Fibroblast of lung (primary cell): ENCODE data around the gene PPP1R16B. TPM values are rescaled to one million over a fixed set of nuclear protein-coding genes. Genes with fewer than 3 reads are reported as not detected.

Experiments used
- DNase-seq, 2 donors: peaks; one replicate each; pipeline versions ENCODE4 v3.0.0 to v3.0.0-alpha.2; 2010; ENCODE audit warnings: low read depth in 2 of 2
- H2AFZ ChIP-seq: 2 replicates; pipeline ENCODE4 v1.5.1; 2012; ENCODE audit warnings: low read length, control low read depth, inconsistent platforms
- H3K27ac ChIP-seq: 2 replicates; pipeline ENCODE4 v1.5.1; 2011; ENCODE audit warnings: low read length, control low read depth; ENCODE audit not compliant: insufficient read depth
- H3K27me3 ChIP-seq: 2 replicates; pipeline ENCODE4 v1.5.1; 2011; ENCODE audit warnings: mild to moderate bottlenecking, low read length; ENCODE audit not compliant: control insufficient read depth, insufficient read depth
- H3K36me3 ChIP-seq: 2 replicates; pipeline ENCODE4 v1.5.1; 2011; ENCODE audit warnings: low read length; ENCODE audit not compliant: control insufficient read depth, insufficient read depth
- H3K4me1 ChIP-seq: 2 replicates; pipeline ENCODE4 v1.5.1; 2011; ENCODE audit warnings: low read length; ENCODE audit not compliant: control insufficient read depth, insufficient read depth; ENCODE audit errors: extremely low read depth
- H3K4me2 ChIP-seq: 2 replicates; pipeline ENCODE4 v1.5.1; 2011; ENCODE audit warnings: low read length, control low read depth; ENCODE audit not compliant: insufficient read depth; ENCODE audit errors: extremely low read depth
- H3K4me3 ChIP-seq, 4 experiments: fragments of 200-600 bp in 1 of 4; sonication (generic) in 1 of 4; replicated peaks in 1 of 4; 2 replicates each; pipeline ENCODE4 v1.5.1; 2011 to 2016; ENCODE audit warnings: low read length in 4 of 4, low read depth in 3 of 4, mild to moderate bottlenecking in 3 of 4, control low read depth in 2 of 4, inconsistent platforms in 1 of 4, mixed read lengths in 1 of 4; ENCODE audit not compliant: insufficient read depth in 1 of 4; ENCODE audit errors: control extremely low read depth in 1 of 4
- H3K79me2 ChIP-seq: 2 replicates; pipeline ENCODE4 v1.5.1; 2012; ENCODE audit warnings: mild to moderate bottlenecking, low read length, inconsistent platforms; ENCODE audit not compliant: control insufficient read depth, insufficient read depth
- H3K9ac ChIP-seq: 2 replicates; pipeline ENCODE4 v1.5.1; 2011; ENCODE audit warnings: mild to moderate bottlenecking, low read length, control low read depth; ENCODE audit not compliant: insufficient read depth
- H3K9me3 ChIP-seq: 2 replicates; pipeline ENCODE4 v1.5.1; 2012; ENCODE audit warnings: low read depth, low read length; ENCODE audit not compliant: control insufficient read depth, insufficient read depth
- H4K20me1 ChIP-seq: 2 replicates; pipeline ENCODE4 v1.5.1; 2011; ENCODE audit warnings: low read length; ENCODE audit not compliant: control insufficient read depth, insufficient read depth; ENCODE audit errors: extremely low read depth
- CTCF ChIP-seq, 2 donors: IDR thresholded peaks in 1 of 2; conservative IDR thresholded peaks in 1 of 2; 1 replicate in 1 of 2; 2 replicates in 1 of 2; pipeline ENCODE4 v1.5.1; 2011 to 2012; ENCODE audit warnings: low read length in 2 of 2, control low read depth in 1 of 2, inconsistent platforms in 1 of 2, low read depth in 1 of 2, mild to moderate bottlenecking in 1 of 2
- EZH2 ChIP-seq: IDR thresholded peaks from 2 replicates; pipeline ENCODE4 v1.5.1; 2012; ENCODE audit warnings: low read length, control low read depth, mild to moderate bottlenecking; ENCODE audit errors: missing control alignments
- polyA plus RNA-seq, 2 donors: library from polyadenylated mRNA; depleted of rRNA in 1 of 2; stranded (reverse) in 1 of 2; unstranded in 1 of 2; fragments of >200 nt; gene quantifications; 2 replicates each; pipeline ENCODE4 v1.2.1, GENCODE V29; 2011 to 2012; ENCODE audit warnings: missing spikeins in 1 of 2
- total RNA-seq: library from RNA; depleted of rRNA; stranded (reverse); fragments of >200 nt; gene quantifications from 2 replicates; pipeline ENCODE4 v1.2.1, GENCODE V29; 2014

The PPP1R16B gene
- total and polyA plus RNA-seq, 2 donors (not counting 1 experiment from before 2014, with no cell fraction given), result under 0.01 TPM; not detected in 1

GRCh38 chr20:38825901-38826625, 20.6 kb downstream of the PPP1R16B start:
- H3K4me1 ChIP-seq, result no peaks in the 10 kb centered on the region
- no peak overlapping the region for H3K4me3 ChIP-seq
- H3K4me2 ChIP-seq, result no peak overlapping the region
- no peak overlapping the region for H2AFZ ChIP-seq
- H3K9me3 ChIP-seq, result no peaks in the 10 kb centered on the region
- H3K9ac ChIP-seq, result no peak overlapping the region
- H3K27me3 ChIP-seq, result no peaks in the 10 kb centered on the region
- no peaks in the 10 kb centered on the region for H3K79me2 ChIP-seq
- no peaks in the 10 kb centered on the region for H4K20me1 ChIP-seq
- no peaks in the 10 kb centered on the region for H3K36me3 ChIP-seq
- peak; percentile 31 to 78 for DNase-seq
- H3K27ac ChIP-seq, result no peak overlapping the region
- no peak for TF ChIP-seq CTCF (conservative IDR thresholded peaks at IDR 0.05 in 1 of 2, IDR thresholded peaks at IDR 0.05 in 1 of 2; ENCODE audit: low read depth in 1 of 2, low read length in 2 of 2)
- TF ChIP-seq EZH2, result no peak

- Histone ChIP-seq H3K4me2 (no peak overlapping the region), H3K27me3 (no peaks in the 10 kb centered on the region), H4K20me1 (no peaks in the 10 kb centered on the region), H3K36me3 (no peaks in the 10 kb centered on the region), H3K27ac (no peak overlapping the region), H2AFZ (no peak overlapping the region), H3K4me3 (no peak overlapping the region), H3K9ac (no peak overlapping the region), H3K79me2 (no peaks in the 10 kb centered on the region), H3K9me3 (no peaks in the 10 kb centered on the region), H3K4me1 (no peaks in the 10 kb centered on the region)
- no peak for TF ChIP-seq CTCF (conservative IDR thresholded peaks at IDR 0.05 in 1 of 2, IDR thresholded peaks at IDR 0.05 in 1 of 2; ENCODE audit: low read depth in 1 of 2, low read length in 2 of 2)
- DNase-seq, result no peak
Observed at GRCh38 chr20:38827770-38828281, 22.3 kb downstream of the PPP1R16B start.

- Histone ChIP-seq H4K20me1 (no peaks in the 10 kb centered on the region), H3K27me3 (no peaks in the 10 kb centered on the region), H3K79me2 (no peaks in the 10 kb centered on the region), H3K9me3 (no peaks in the 10 kb centered on the region), H3K36me3 (no peaks in the 10 kb centered on the region), H3K4me1 (no peaks in the 10 kb centered on the region), H3K4me2 (no peak overlapping the region), H3K4me3 (no peak overlapping the region), H2AFZ (no peak overlapping the region), H3K9ac (no peak overlapping the region), H3K27ac (no peak overlapping the region)
- TF ChIP-seq EZH2 (no peak), CTCF (conservative IDR thresholded peaks at IDR 0.05 in 1 of 2, IDR thresholded peaks at IDR 0.05 in 1 of 2; ENCODE audit: low read depth in 1 of 2, low read length in 2 of 2) (no peak)
- DNase-seq, result no peak
Observed at GRCh38 chr20:38828514-38829295, 23.2 kb downstream of the PPP1R16B start.
